IPS-15b (cell line): ENCODE results near the gene SELENOO.

Source experiments
- H3K27me3 ChIP-seq: one replicate; pipeline ENCODE4 v1.6.1; 2013; ENCODE audit warnings: low read length; ENCODE audit not compliant: control insufficient read depth, insufficient read depth
- H3K36me3 ChIP-seq: one replicate; pipeline ENCODE4 v1.6.1; 2013; ENCODE audit warnings: low read length; ENCODE audit not compliant: control insufficient read depth, insufficient read depth
- H3K4me1 ChIP-seq: one replicate; pipeline ENCODE4 v1.6.1; 2013; ENCODE audit warnings: mild to moderate bottlenecking, low read length; ENCODE audit not compliant: control insufficient read depth, insufficient read depth
- H3K4me3 ChIP-seq: one replicate; pipeline ENCODE4 v1.5.1; 2013; ENCODE audit warnings: low read depth, low read length
- H3K9ac ChIP-seq: one replicate; pipeline ENCODE4 v1.6.1; 2013; ENCODE audit warnings: low read depth, mild to moderate bottlenecking, low read length
- H3K9me3 ChIP-seq: one replicate; pipeline ENCODE4 v1.6.1; 2013; ENCODE audit warnings: mild to moderate bottlenecking, low read length; ENCODE audit not compliant: control insufficient read depth, insufficient read depth

The SELENOO gene

DNA sequence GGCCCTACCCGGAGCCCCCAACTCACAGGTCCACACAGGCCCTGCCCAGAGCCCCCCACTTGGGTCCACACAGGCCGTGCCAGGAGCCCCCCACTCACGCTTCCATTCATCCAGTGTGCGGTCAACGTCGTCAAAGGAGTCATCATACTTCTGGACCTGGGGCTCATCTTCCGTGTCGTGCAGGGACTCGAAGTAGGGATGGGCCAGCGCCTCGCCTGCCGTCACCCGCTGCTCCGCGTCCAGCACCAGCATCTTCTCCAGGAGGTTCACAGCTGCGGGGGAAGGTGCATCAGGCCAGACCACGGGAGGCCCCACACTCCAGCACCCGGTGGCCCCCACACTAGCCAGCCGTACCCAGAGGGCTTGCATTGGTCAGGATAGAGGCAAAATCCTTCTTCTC is 54.3 kb downstream of the SELENOO start:
- no peak overlapping the region for H3K4me3 ChIP-seq
- no peaks in the 10 kb centered on the region for H3K4me1 ChIP-seq
- no peaks in the 10 kb centered on the region for H3K9me3 ChIP-seq
- H3K27me3 ChIP-seq: no peaks in the 10 kb centered on the region
- no peak overlapping the region for H3K9ac ChIP-seq
- peaks cover 23% of the 10 kb centered on the region for H3K36me3 ChIP-seq

DNA sequence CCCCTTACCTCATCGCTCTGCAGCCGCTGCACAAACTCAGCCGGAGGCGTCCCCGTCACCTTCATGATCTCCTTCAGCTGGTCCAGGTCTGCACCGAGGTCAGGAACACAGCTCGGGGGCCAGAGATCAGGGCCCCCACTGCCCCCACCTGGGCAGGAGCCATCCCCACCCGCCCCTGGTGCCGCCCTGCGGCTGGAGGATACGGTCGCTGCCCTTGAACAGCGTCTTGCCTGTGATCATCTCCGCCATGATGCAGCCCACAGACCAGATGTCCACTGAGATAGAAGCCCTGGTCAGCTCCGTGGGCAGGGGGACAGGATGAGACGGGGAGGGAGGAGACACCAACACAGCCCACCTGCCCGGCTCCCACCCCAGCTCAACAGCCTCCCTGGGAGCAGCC is 54.8 kb downstream of the SELENOO start:
- Histone ChIP-seq H3K27me3 (no peaks in the 10 kb centered on the region), H3K9ac (no peak overlapping the region), H3K9me3 (no peaks in the 10 kb centered on the region), H3K4me1 (no peaks in the 10 kb centered on the region), H3K36me3 (peaks cover 22% of the 10 kb centered on the region), H3K4me3 (no peak overlapping the region)

DNA sequence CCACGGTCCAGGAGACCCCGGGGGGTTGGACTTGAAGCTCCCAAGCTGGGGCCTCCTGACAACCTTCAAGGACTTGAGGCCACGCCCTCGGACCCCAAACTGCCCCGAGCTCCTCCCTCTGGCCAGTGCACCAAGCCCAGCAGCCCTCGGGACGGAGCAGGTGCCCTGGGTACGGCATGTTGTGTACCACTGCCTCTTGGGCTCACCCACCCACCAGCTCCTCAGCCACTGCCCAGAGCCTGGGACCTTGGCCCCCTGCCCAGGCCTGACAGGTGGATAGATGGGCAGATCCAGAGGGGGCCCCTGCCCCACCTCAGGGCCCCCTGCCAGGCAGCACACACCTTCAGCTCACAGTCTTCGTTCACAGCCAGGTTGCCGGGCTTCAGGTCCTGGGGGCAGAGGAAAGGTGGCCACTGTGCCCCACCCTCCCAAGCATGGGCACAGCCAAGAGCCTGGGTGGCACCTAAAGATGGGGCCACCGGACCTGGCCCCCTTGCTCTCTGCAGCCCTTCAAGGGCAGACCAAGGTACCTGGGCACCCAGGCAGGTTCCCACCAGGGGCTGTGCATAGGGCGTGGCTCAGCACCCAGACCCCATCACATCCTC is 55.5 kb downstream of the SELENOO start:
- Histone ChIP-seq H3K4me3 (no peak overlapping the region), H3K9ac (no peak overlapping the region), H3K9me3 (no peaks in the 10 kb centered on the region), H3K4me1 (no peaks in the 10 kb centered on the region), H3K36me3 (peaks cover 22% of the 10 kb centered on the region), H3K27me3 (no peaks in the 10 kb centered on the region)

DNA sequence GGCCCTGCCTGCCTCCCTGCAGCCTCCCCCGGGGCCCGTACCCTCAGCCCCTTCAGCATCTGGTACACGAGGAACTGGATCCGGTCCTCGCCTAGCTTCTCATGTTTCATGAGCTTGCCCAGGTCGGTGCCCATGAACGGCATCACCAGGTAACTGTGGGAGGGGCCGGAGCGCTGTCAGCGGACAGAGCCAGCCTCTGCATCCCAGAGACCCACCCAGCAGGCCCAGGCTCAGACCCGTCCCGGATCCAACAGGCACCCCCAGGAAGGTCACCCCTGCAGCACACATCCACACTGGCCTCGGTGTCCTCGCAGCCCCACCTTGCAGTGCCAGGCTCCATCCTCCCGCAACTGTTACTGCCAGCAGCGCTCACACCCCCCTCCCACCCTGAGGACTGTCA is 56.2 kb downstream of the SELENOO start:
- no peak overlapping the region for H3K9ac ChIP-seq
- H3K27me3 ChIP-seq: no peaks in the 10 kb centered on the region
- no peak overlapping the region for H3K4me3 ChIP-seq

DNA sequence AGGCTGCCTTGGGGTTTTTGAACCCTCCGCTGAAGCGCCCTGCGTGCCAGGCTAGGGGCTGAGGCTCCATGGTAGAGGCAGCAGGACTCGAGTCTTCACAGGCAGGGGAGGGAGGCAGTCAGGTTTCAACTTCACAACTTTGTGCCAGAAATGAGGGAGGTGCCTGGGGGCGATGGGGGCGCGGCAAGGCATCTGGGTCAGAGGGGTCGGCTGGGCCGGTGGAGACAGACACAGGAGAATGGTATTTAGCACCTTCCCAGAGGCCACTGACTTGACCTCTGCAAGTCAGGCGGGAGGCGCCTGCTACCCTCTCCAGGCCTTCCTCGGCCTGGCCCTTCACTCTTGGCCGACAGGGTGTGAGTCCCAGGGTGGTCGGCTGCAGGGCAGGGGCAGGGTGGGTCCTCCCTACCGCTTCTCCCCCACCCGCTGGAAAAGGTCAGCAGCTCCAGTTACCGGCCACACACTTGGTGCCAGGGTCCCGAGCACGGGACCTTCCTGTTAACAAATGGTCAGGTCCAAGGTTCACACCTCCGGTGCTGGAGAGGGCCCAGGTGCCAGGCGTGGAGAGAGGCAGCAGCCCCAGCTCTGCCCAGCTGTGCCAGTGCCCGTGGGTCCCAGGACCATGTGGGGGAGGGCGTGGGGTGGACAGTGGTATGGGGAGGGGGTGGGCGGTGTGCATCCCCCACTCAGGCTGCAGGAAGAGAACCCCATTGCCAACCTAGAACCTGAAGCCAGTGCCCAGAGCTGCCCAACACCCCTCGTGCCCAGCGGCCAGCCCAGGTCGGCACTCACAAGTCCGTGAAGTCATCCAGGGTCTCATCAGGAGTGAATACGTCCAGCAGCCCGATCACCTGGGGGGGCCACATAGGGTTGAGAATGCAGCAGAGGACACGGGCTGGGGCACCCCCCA is 56.9 kb downstream of the SELENOO start:
- H3K4me3 ChIP-seq: no peak overlapping the region
- H3K9me3 ChIP-seq: no peaks in the 10 kb centered on the region
- peaks cover 22% of the 10 kb centered on the region for H3K36me3 ChIP-seq
- no peaks in the 10 kb centered on the region for H3K27me3 ChIP-seq
- H3K4me1 ChIP-seq: peaks cover 7% of the 10 kb centered on the region
- H3K9ac ChIP-seq: no peak overlapping the region

More for the DNA sequence above, 56.2 kb downstream of the SELENOO start:
- H3K4me1 ChIP-seq: peaks cover 1% of the 10 kb centered on the region
- no peaks in the 10 kb centered on the region for H3K9me3 ChIP-seq
- H3K36me3 ChIP-seq: peaks cover 22% of the 10 kb centered on the region

DNA sequence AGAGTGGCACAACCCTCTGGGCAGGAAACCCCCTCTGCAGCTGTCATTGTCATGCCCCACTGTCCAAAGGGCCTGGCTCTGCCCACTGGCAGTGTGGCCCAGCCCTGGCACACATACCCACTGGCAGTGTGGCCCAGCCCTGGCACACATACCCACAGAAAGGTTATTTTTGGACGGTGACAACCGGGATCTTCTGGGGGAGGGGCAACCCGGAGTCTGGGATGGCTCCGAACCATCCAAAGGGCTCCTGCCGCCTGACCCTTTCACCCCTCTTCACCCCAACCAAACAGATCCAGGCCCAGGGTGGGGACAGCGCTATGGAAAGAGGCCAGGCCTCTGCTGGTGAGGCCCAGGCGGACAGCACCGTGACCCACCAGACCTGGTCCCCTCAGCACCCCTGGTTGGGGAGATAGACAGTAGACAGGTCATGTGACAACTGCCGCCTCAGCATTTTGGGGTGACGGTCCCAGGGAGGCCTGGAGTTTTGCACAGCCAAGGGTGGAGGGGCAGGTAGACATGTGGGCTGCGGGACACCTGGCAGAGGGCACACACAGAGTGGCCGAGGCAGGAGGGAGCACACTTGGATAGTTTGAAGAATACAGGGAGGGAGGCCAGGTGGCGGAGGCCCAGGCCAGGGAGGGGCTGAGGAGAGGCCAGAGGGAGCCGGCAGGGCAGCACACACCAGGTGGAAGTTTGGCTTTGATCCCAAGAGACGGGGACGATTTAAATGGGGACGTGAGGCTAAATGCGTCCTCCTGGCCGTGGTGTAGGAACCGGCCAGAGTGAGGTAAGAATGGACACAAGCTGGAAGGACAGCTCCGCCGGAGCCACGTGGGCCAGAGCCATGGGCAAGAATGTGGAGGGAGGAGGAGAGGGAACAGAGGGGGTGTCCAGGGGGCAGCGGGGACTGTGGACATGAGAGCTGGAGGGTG is 57.8 kb downstream of the SELENOO start:
- no peak overlapping the region for H3K9ac ChIP-seq
- H3K9me3 ChIP-seq: no peaks in the 10 kb centered on the region
- no peak overlapping the region for H3K4me3 ChIP-seq
- H3K4me1 ChIP-seq: peaks cover 11% of the 10 kb centered on the region
- peaks cover 22% of the 10 kb centered on the region for H3K36me3 ChIP-seq
- no peaks in the 10 kb centered on the region for H3K27me3 ChIP-seq

DNA sequence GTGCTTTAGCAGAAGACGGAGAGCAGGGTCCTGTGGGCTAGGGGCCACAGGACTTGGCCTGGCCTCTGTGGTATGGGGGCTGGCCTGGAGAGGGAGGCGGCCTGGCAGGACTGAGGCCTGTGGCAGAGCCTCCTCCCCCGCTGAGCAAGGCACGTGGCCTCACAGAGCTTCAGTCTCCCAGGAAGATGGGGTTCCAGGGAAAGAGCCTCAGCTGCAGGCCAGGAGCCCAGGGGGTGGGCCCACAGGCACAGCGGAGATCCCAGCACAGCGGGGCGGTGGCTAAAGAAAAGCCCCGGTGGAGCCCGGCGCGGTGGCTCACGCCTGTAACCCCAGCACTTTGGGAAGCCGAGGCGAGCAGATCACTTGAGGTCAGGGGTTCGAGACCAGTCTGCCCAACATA is 58.5 kb downstream of the SELENOO start:
- Histone ChIP-seq H3K36me3 (peaks cover 22% of the 10 kb centered on the region), H3K9ac (no peak overlapping the region), H3K9me3 (no peaks in the 10 kb centered on the region), H3K4me1 (peaks cover 11% of the 10 kb centered on the region), H3K27me3 (no peaks in the 10 kb centered on the region), H3K4me3 (no peak overlapping the region)

DNA sequence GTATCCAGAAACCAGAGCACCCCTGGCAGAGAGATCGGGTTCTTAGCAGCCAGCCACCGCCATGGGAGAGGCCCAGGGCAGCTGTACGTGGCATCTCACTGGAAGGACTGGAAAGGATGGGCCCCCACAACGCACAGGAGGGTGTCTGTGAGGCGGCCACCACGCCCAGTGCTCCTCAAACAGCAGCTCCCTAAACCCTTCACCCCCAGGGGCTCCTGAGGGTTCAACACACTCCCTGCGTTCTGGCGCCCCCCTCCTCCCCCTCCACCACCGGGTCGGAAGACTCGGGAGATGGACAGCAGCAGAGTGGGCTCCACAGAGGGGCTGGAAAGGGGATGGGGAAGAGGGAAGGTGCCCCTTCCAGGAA is 59.6 kb downstream of the SELENOO start:
- Histone ChIP-seq H3K9ac (peak overlapping the region; percentile 47), H3K9me3 (no peaks in the 10 kb centered on the region), H3K4me3 (peak overlapping the region; percentile 63), H3K27me3 (no peaks in the 10 kb centered on the region), H3K4me1 (peaks cover 11% of the 10 kb centered on the region), H3K36me3 (peaks cover 13% of the 10 kb centered on the region)

DNA sequence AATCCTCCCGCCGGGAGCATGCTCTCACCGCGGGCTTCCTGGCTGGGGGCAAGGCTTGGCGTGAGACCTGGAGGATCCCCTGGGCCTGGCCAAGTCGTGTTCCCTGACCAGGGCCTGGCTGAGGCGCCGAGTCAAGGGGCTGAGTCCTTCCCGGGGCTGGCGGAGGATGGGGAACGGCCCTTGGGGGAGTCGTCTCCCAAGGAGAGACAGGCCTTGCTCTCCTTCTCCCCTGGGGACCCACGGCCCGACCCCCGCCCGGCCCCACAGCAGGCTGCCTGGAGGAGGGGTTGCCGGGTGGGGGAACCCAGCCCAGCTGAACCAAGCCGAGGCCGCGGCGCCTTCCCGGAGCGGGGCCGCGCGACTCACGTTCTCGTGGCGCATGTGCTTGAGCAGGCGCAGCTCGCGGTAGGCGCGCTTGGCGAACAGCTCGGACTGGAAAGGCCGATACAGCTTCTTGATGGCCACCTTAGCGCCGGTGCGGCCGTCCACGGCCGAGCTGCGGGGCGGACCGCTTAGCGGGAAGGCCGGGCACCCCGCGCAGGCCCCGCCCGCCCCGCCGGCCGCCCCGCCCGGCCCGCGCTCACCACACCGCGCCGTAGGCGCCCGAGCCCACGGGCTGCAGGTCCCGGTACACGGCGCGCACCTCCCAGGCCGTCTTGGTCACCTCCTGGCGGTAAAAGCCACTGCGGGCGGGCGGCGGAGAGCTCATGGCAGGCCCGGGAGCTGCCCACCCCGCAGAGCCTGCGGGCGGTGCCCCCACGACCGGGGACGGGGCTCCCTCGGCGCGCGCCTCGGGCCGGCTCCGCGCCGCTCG is 60.2 kb downstream of the SELENOO start:
- Histone ChIP-seq H3K4me3 (peak overlapping the region; percentile 63), H3K36me3 (peaks cover 10% of the 10 kb centered on the region), H3K27me3 (no peaks in the 10 kb centered on the region), H3K9me3 (no peaks in the 10 kb centered on the region), H3K9ac (peak overlapping the region; percentile 47), H3K4me1 (peaks cover 11% of the 10 kb centered on the region)

DNA sequence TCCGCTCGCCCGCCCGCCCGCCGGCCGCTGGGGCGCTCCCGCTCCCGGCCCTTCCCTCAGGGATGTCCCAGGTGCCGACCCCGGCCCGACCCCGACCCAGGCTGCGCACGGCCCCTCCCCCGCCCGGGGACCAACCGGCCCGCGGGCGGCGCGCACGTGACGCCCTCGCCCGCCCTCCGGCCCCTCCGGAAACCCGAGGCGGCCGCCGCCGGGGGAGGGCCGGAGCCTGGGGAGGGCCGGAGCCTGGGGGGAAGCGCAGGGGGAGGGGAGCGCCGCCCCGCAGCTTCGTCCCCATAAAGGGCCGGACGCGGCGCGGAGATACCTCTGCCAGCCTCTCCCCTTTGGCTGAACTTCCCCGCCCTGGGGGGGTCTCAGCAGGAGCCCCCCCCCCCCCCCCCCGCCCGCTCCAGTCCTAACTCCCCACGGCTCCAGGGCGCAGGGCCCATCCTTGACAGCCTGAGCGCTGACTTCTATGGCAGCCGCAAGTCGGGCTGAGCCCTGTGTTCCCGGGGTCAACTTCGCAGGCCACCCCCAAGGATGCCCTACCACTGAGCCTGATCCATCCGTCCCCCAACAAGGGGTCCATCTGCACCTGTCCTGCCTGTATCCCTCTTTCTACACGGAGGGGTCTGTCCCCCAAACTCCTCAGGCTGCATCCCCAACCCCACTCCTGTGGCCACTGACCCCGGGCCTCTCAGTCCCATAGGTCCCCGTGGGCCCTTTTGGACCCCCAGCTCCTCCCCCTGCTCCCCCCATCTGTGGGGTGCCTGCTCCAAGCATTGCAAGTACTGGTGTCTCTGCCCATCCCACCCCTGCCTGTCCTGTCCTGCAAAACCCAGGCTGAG is 61.0 kb downstream of the SELENOO start, which contains the start of gene MAPK12:
Gene MAPK12 (minus strand): TSS at position 69 of the 845 bp plus-strand sequence. CDS start 174 bp downstream, outside the sequence.
- peak within 1 kb of the TSS; percentile 47 for H3K9ac ChIP-seq
- peaks cover 5% of the 10 kb centered on the region for H3K36me3 ChIP-seq
- peaks cover 11% of the 10 kb centered on the region for H3K4me1 ChIP-seq
- H3K27me3 ChIP-seq: peaks cover 7% of the 10 kb centered on the region
- H3K4me3 ChIP-seq: peak within 1 kb of the TSS; percentile 63
- no peaks in the 10 kb centered on the region for H3K9me3 ChIP-seq
